Left renal pelvis (tissue), 4 donors: ENCODE measurements around the gene TP53I13. TPM values are rescaled to one million over a fixed set of nuclear protein-coding genes. Genes with fewer than 3 reads are reported as not detected.
A peak's percentile ranks its signal among the peaks of the same experiment; 100 is the strongest.
"Not testable (repeated sequence)": the region's sequence is repeated elsewhere in the genome, so short reads cannot be mapped to it uniquely, and the experiment has no call there.

Experiments used
- DNase-seq, 4 donors: peaks; one replicate each; pipeline ENCODE4 v3.0.0-alpha.2; 2013; ENCODE audit warnings: low read depth in 4 of 4, low spot score in 3 of 4
- polyA plus RNA-seq, 4 donors: library from polyadenylated mRNA; unstranded; fragments of 120-200 nt; gene quantifications; one replicate each; pipeline ENCODE4 v1.2.1, GENCODE V29; 2013; ENCODE audit not compliant: insufficient read length in 4 of 4

The TP53I13 gene
- 10 to 100 TPM; 27.1 to 48.7 (median 31.7) TPM for polyA plus RNA-seq

- peak in 1 of 4 donors; percentile 68 for DNase-seq
These were observed at the start of gene TP53I13 for GRCh38 chr17:29568331-29569244. TP53I13 (plus strand) TSS chr17:29568701; CDS start chr17:29568759, 58 bp downstream.

DNA sequence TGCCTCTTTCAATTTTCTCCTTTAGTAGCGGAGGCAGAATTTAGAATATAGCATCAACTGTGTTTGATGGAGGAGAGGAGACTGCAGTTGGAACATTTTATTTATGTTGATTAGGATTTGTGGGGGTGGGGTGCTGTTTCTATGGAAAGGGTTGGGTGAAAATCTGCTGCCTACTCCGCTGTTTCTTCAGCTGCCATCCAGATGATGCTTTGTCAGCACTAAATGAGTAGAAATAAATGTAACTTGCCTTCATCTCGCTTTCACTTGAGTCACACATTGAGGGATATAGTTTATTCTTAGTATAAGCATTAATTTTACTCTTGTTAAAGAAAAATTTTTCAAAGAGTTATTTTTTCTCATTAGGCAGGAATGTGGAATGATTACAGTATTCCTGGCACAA, 43.8 kb upstream of the TP53I13 start:
- DNase-seq: no peak

GRCh38 chr17:29526322-29526721, 42.2 kb upstream of the TP53I13 start:
- DNase-seq: no peak

- no peak for DNase-seq
These were observed 34.5 kb upstream of the TP53I13 start for GRCh38 chr17:29533976-29534375.

DNA sequence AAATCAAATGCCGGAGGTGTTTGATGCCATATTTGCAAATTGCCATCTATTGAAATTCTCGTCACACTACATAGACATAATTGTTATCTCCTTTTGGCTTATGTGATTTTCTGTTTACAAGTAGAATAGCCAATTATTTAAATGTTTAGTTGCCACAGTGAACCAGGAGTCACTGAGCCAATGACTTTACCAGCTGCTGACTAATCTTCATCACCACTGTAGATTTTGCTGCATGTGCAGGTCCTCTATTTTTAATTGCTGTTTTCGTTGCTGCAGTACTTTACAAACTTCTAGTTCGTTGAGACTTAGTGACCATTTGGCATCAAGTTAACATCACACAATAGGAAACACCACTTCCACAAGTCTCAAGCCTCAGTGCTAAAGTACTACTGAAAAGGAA, 24.4 kb upstream of the TP53I13 start:
- no peak for DNase-seq

DNA sequence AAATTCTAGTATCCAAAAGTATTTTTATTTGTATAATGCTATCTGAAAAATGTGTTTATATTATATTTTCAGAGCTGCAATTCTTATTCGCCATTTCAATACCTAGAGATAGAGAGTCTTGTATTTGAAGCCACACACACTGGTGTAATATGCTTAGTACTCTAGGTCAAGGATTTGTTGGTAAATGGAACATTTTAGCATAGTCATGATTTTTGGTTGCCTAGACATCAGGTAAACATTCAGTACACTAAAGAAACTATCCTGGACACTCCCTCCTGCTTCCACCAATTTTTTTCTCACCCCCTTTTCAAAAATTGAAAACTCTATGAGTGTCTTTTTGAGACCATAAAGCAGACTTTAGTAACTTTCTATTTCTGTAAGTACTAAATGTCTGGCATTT, 22.4 kb upstream of the TP53I13 start:
- DNase-seq: no peak

- no peak for DNase-seq
These were observed 21.7 kb upstream of the TP53I13 start for GRCh38 chr17:29546830-29547229.

DNA sequence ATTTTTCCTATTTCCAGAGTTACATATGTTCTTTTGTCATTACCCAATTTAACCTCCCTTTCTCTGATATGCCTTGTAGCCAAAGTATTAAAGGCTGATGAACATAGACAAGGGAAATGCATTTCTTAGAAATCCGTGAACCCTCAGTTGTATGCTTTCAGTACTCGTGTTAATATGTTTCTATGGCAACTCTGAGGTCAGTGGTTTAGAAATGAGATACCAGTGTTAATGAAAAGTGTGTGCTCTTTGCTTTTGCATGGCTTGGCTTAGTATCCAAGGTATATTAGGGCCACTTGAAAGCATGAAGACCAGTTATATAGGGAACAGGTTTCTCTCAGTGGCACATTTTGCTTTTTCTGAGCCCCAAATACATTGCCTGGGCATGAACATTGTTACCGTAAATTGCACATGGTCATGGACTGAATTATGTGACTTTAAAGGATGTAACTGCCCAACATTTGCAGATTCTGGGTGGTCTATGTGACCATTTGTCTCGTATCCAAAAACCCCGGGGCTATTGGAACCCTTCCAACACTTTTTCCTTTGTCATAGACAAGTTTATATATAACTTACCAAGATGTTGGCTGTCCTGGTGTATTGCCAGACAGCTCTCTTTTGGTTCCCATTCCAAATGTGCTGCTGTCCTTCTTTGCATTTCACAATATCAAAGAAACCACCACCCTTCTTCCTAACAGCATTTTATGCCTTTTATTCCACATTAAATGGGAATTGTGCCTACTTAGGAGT, 19.2 kb upstream of the TP53I13 start:
- DNase-seq: no peak

- no peak for DNase-seq
These were observed 12.7 kb upstream of the TP53I13 start for GRCh38 chr17:29555840-29556239.

- no peak for DNase-seq
These were observed 11.3 kb upstream of the TP53I13 start for GRCh38 chr17:29557085-29557738.

GRCh38 chr17:29557739-29558116, 10.8 kb upstream of the TP53I13 start:
- DNase-seq: no peak

DNA sequence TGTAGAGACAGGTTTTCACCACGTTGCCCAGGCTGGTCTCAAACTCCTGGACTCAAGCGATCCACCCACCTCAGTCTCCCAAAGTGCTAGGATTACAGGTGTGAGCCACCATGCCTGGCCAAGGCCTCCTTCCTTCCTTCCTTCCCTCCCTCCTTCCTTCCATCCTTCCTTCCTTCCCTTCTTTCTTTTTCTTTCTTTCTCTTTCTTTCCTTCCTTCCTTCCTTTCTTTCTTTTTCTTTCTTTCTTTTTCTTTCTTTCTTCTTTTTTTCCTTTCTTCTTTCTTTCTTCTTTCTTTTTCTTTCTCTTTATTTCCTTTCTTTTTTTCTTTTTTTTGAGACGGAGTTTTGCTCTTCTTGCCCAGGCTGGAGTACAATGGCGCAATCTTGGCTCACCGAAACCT, 10.4 kb upstream of the TP53I13 start:
- not testable (repeated sequence) for DNase-seq

DNA sequence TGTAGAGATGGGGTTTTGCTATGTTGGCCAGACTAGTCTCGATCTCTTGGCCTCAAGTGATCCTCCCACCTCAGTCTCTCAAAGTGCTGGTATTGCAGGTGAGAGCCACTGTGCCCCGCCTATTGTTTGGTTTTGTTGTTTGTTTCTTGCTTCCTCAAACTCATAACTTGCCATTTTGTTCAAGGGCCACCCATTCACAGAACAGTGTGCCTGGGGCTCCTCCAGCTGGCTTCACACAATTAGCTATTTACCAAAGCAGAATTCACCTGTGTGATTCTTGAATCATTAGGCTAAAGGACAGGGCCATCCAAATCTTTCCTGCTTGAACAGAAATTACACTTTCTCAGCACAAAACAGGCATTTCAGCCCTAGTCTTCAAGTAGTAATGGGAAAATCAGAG, 8.9 kb upstream of the TP53I13 start:
- DNase-seq: no peak

GRCh38 chr17:29560316-29560715, 8.2 kb upstream of the TP53I13 start:
- DNase-seq: no peak

DNA sequence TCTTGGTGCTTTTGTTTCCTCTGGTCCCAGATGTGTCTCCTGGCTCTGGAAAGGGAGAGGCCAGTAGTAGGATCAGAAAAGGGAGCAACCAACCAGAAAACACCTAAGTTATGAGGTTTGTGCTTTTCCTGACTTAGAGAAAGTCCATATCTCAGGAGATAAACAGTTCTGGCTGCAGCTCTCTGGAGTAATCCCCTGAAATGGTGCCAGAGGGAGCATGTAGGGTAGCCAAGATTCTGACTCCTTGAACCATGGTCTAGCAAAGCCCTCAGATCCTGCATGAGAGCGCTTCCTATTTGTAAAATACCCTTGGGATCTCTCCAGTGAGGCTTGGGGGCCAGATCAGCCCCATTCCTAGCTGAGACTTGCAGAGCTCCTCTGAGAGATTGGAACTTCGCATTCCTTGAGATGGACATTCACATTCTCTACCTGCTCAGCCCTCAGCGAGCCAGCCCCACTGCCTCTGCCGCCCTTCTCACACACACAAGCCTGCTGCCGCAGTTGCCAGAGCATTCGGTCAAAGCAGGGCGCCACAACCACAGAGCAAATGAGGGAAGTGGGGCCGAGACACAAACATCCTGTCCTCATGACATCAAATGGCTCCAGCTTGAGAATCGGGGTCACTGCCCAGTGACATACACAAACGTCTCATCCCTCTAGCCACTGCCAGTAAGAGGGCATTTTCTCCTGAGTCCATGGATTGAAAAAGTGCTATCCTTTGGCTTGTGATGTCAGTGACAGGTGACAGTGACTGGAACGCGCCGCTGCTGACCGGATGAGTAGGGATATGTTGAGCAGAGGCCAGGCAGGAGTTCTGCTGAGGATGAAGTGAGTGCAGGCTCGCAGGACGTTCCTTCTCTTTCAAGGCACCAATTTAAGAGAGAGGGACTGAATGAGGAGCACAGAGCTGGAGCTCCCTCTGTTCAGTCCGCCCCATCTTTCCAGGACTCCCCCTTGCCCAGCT, 6.7 kb upstream of the TP53I13 start:
- DNase-seq: no peak

DNA sequence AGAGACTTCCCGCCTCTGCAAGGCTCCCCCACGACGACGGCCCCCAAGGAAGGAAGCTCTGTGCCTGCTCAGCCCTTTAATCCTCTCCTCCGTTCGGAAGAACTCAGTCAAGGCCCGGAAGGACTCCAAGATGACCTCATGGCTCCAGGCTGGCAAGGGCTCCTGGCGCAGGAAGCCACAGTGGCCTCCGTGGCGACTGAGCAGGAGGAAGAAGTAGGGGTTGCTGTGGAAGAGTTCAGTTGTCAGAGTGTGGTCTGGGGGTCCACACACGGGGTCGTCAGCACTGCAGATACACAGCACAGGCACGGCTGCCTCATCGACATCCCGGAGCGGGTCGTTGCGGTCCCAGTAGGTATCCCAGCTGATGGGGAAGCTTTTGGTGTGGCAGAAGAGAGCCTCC, 5.9 kb upstream of the TP53I13 start:
- DNase-seq: no peak

DNA sequence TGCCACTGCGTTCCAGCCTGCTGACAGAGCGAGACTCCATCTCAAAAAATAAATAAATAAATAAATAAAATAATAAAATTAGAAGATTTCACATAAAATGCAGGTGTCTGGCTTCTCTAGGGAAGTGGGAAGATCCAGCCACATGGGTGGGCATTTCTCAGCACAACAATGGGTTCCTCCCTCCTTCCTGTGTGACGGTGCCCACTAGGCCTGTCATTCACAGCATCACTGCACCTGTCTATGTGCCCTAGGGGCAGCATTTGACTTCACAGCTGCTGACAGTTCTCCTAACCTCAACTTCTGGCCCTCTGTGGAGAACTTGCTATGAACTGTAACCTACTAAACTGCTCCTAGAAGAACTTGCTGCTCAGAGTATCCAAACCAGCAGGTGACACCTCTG, 4.7 kb upstream of the TP53I13 start:
- no peak for DNase-seq

GRCh38 chr17:29565643-29566472, 2.6 kb upstream of the TP53I13 start:
- DNase-seq: no peak
